IPS-15b (cell line): Measurements from ENCODE around the gene SOX6.

Experiments used
- H3K27me3 ChIP-seq: one replicate; pipeline ENCODE4 v1.6.1; 2013; ENCODE audit warnings: low read length; ENCODE audit not compliant: control insufficient read depth, insufficient read depth
- H3K36me3 ChIP-seq: one replicate; pipeline ENCODE4 v1.6.1; 2013; ENCODE audit warnings: low read length; ENCODE audit not compliant: control insufficient read depth, insufficient read depth
- H3K4me1 ChIP-seq: one replicate; pipeline ENCODE4 v1.6.1; 2013; ENCODE audit warnings: mild to moderate bottlenecking, low read length; ENCODE audit not compliant: control insufficient read depth, insufficient read depth
- H3K4me3 ChIP-seq: one replicate; pipeline ENCODE4 v1.5.1; 2013; ENCODE audit warnings: low read depth, low read length
- H3K9ac ChIP-seq: one replicate; pipeline ENCODE4 v1.6.1; 2013; ENCODE audit warnings: low read depth, mild to moderate bottlenecking, low read length
- H3K9me3 ChIP-seq: one replicate; pipeline ENCODE4 v1.6.1; 2013; ENCODE audit warnings: mild to moderate bottlenecking, low read length; ENCODE audit not compliant: control insufficient read depth, insufficient read depth

The SOX6 gene

GRCh38 chr11:16337421-16338213 is 18.7 kb downstream of the SOX6 start:
- Histone ChIP-seq H3K4me3 (no peak overlapping the region), H3K9ac (no peak overlapping the region), H3K9me3 (no peaks in the 10 kb centered on the region), H3K4me1 (no peaks in the 10 kb centered on the region), H3K36me3 (no peaks in the 10 kb centered on the region), H3K27me3 (no peaks in the 10 kb centered on the region)

DNA sequence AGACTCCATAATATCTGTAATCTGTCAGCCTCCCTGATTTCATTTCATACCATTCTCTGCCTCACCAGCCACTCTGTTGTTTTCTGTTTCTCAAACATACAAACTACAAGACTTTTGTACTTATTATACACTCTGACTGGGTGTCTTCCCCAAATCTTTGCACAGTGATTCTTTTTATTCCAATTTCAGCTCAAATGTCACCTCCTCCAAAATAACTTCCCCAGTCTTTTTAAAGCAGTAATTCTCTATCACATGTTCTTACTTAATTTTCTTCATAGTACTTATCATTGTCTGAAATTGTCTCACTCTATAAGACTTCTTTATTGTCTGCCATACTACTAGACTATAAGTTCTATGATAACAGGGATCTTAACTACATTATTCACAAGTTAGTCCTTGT is 19.6 kb downstream of the SOX6 start:
- H3K9me3 ChIP-seq: no peaks in the 10 kb centered on the region
- no peaks in the 10 kb centered on the region for H3K36me3 ChIP-seq
- no peaks in the 10 kb centered on the region for H3K27me3 ChIP-seq
- no peak overlapping the region for H3K4me3 ChIP-seq
- H3K9ac ChIP-seq: no peak overlapping the region
- no peaks in the 10 kb centered on the region for H3K4me1 ChIP-seq

GRCh38 chr11:16336204-16336603 is 20.1 kb downstream of the SOX6 start:
- H3K4me1 ChIP-seq: no peaks in the 10 kb centered on the region
- H3K9me3 ChIP-seq: no peaks in the 10 kb centered on the region
- H3K4me3 ChIP-seq: no peak overlapping the region
- no peaks in the 10 kb centered on the region for H3K27me3 ChIP-seq
- no peaks in the 10 kb centered on the region for H3K36me3 ChIP-seq
- H3K9ac ChIP-seq: no peak overlapping the region

- H3K36me3 ChIP-seq: no peaks in the 10 kb centered on the region
- no peak overlapping the region for H3K9ac ChIP-seq
- H3K4me3 ChIP-seq: no peak overlapping the region
- no peaks in the 10 kb centered on the region for H3K27me3 ChIP-seq
- H3K9me3 ChIP-seq: no peaks in the 10 kb centered on the region
- H3K4me1 ChIP-seq: no peaks in the 10 kb centered on the region
Observed at GRCh38 chr11:16335236-16335962, 20.9 kb downstream of the SOX6 start.

GRCh38 chr11:16326679-16327297 is 29.6 kb downstream of the SOX6 start:
- H3K36me3 ChIP-seq: no peaks in the 10 kb centered on the region
- H3K4me1 ChIP-seq: no peaks in the 10 kb centered on the region
- no peaks in the 10 kb centered on the region for H3K9me3 ChIP-seq
- H3K9ac ChIP-seq: no peak overlapping the region
- H3K27me3 ChIP-seq: no peaks in the 10 kb centered on the region
- H3K4me3 ChIP-seq: no peak overlapping the region

GRCh38 chr11:16322190-16322589 is 34.2 kb downstream of the SOX6 start:
- no peaks in the 10 kb centered on the region for H3K27me3 ChIP-seq
- no peak overlapping the region for H3K9ac ChIP-seq
- H3K36me3 ChIP-seq: no peaks in the 10 kb centered on the region
- H3K4me3 ChIP-seq: no peak overlapping the region
- H3K9me3 ChIP-seq: no peaks in the 10 kb centered on the region
- no peaks in the 10 kb centered on the region for H3K4me1 ChIP-seq

DNA sequence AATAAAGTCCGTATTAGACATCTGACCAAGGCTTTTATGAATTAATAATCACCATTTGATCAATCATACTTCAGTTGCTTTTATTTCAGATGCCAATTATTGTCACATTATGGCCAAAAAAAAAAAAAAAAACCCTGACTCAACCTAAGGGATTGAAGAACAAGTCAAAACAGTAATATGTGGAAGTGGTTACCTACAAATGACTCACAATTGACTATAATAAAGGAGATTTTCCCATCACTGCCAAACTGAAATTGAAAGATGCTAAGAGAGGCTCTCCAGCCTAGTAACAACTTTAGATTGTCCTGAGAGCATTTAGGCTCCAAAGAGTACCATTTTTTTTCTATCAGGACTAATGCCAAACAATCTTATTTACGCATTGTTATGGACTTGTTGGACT is 35.2 kb downstream of the SOX6 start:
- Histone ChIP-seq H3K27me3 (no peaks in the 10 kb centered on the region), H3K9ac (no peak overlapping the region), H3K36me3 (no peaks in the 10 kb centered on the region), H3K9me3 (no peaks in the 10 kb centered on the region), H3K4me3 (no peak overlapping the region), H3K4me1 (no peaks in the 10 kb centered on the region)

DNA sequence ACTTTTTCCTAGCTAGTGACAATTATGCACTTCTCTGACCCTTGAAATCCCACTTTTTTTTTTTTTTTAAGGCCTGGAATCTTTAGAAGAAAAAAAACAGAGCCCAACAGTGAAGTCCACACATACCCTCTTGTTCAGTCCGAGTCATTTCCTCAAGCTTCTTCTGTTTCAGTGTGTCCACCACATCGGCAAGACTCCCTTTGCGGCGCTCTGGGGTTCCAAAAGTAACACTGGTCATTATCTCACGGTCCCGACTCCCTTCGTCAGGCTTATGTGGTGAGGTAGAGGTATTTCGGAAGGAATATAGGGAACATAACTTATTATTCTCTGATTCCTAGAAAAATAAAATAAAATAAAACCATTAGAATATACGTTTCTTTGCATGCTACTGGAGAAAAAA is 38.0 kb downstream of the SOX6 start:
- H3K4me1 ChIP-seq: no peaks in the 10 kb centered on the region
- H3K9me3 ChIP-seq: no peaks in the 10 kb centered on the region
- no peaks in the 10 kb centered on the region for H3K27me3 ChIP-seq
- H3K36me3 ChIP-seq: no peaks in the 10 kb centered on the region
- H3K9ac ChIP-seq: no peak overlapping the region
- no peak overlapping the region for H3K4me3 ChIP-seq

- Histone ChIP-seq H3K4me1 (no peaks in the 10 kb centered on the region), H3K9me3 (no peaks in the 10 kb centered on the region), H3K9ac (no peak overlapping the region), H3K4me3 (no peak overlapping the region), H3K36me3 (no peaks in the 10 kb centered on the region), H3K27me3 (no peaks in the 10 kb centered on the region)
Observed at GRCh38 chr11:16317712-16318111, 38.6 kb downstream of the SOX6 start.

DNA sequence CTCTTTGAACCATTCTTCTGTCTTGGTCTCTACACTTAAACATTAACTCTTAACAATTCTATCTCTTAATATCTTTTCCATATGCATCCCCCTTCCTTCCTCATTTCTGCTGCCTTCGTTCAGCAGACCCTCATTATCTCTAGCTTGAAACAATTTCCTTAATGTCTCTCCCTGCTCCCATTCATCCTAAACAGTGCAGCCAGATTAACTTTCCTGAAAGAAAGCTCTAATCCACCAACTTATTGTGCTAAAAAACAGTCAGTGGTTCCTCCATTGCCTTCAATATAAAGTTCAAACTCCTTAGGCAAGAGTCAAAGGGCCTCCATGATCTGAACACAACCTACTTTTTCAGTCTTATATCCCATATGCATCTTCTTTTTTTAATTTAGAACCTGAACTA is 42.5 kb downstream of the SOX6 start:
- Histone ChIP-seq H3K4me3 (no peak overlapping the region), H3K9ac (no peak overlapping the region), H3K27me3 (no peaks in the 10 kb centered on the region), H3K36me3 (no peaks in the 10 kb centered on the region), H3K4me1 (no peaks in the 10 kb centered on the region), H3K9me3 (no peaks in the 10 kb centered on the region)

GRCh38 chr11:16312233-16312765 is 44.0 kb downstream of the SOX6 start:
- H3K4me3 ChIP-seq: no peak overlapping the region
- H3K27me3 ChIP-seq: no peaks in the 10 kb centered on the region
- no peaks in the 10 kb centered on the region for H3K9me3 ChIP-seq
- no peaks in the 10 kb centered on the region for H3K36me3 ChIP-seq
- no peak overlapping the region for H3K9ac ChIP-seq
- no peaks in the 10 kb centered on the region for H3K4me1 ChIP-seq
